ENCODE results near the gene SCUBE1.

DNA sequence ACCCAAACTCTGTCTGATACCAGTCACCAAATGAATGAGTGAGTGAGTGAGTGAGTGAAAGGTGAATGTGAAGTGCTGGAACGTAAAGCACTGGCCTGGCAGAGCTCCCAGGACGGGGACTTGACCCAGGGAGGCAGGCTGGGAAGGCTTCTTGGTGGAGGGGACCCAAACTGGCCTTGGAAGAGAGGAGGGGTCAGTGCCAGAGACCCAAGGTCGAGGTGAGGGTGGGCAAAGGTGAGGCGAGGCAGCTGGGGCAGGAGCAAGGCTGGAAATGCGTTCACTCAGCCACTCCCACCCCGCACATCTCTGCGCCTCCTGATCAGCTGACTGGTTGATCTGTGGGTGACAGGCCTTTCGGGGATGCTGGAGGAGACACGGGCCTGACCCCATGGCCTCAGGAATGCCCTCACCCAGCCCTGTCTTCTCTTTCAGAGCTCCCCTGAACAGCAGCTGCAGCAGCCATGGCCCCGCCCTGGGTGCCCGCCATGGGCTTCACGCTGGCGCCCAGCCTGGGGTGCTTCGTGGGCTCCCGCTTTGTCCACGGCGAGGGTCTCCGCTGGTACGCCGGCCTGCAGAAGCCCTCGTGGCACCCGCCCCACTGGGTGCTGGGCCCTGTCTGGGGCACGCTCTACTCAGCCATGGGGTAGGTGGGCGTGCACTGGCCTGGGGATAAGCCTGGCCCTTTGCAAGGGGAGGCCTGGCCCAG is 184.2 kb downstream of the SCUBE1 start:
- TF ChIP-seq, protein P1, sequence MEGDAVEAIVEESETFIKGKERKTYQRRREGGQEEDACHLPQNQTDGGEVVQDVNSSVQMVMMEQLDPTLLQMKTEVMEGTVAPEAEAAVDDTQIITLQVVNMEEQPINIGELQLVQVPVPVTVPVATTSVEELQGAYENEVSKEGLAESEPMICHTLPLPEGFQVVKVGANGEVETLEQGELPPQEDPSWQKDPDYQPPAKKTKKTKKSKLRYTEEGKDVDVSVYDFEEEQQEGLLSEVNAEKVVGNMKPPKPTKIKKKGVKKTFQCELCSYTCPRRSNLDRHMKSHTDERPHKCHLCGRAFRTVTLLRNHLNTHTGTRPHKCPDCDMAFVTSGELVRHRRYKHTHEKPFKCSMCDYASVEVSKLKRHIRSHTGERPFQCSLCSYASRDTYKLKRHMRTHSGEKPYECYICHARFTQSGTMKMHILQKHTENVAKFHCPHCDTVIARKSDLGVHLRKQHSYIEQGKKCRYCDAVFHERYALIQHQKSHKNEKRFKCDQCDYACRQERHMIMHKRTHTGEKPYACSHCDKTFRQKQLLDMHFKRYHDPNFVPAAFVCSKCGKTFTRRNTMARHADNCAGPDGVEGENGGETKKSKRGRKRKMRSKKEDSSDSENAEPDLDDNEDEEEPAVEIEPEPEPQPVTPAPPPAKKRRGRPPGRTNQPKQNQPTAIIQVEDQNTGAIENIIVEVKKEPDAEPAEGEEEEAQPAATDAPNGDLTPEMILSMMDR (IDR thresholded peaks at IDR 0.05): no peak
- TF ChIP-seq POLR2AphosphoS5 (IDR thresholded peaks at IDR 0.05): no peak
- no peak for TF ChIP-seq EP300 (IDR thresholded peaks at IDR 0.05)
- TF ChIP-seq POLR2A (IDR thresholded peaks at IDR 0.05; ENCODE audit: low read depth): no peak
